ENCODE data around the gene STMND1. TPM values are rescaled to one million over a fixed set of nuclear protein-coding genes. Genes with fewer than 3 reads are reported as not detected.

Gene STMND1
- under 1 TPM in 1 of 2 donors, not detected in 1; 0.18 TPM for total RNA-seq
- polyA plus RNA-seq (2013, experiment 1 of 2): not detected
- not detected for polyA plus RNA-seq (2013, experiment 2 of 2)
- long read RNA-seq, experiment 1: 0 reads
- long read RNA-seq, experiment 2, partial matches to known transcripts: 0 of 2 reads
- long read RNA-seq, experiment 2, other reads (novel, unspliced or antisense): 0 of 2 reads
- long read RNA-seq, experiment 3: 0 reads
- long read RNA-seq, experiment 4: 0 reads

DNA sequence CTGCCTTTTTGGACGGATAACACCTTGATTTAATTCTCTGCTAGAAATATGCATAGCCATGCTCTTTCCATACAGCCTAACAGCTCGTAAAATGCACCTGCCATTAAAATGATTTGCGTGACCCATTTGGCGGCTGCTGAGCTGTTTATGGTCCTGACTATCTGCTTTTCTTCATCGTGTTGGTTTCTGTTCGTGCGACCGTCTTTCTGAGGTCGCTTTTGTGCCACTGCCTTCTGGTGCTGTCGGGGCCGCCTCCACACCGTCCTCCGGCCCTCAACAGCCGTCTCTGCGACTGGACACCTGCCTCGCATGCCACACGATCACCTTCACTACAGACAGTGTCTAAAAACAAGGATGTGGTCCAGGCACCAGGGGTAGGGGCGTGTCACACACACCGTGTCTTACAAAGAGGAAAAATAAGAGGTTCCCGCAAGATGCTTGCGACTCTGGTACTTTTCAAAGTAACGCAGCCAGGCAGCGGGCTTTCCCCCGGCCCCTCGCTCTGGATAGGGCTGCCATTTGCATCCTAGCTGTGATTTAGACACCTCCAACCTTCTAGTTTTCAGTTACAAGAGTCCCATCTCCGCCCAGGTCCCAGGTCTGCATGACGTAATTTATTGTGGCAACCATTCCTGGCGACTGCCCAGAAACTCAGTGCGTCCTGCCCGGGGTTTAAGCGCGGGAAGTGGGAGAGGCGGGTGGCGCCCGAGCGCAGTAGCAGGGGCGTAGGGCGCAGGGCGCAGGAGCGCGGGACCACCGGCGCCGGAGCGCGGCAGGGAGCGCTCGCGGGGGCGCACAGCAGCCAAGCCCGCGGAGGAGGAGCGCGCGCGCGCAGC lies at the start of gene STMND1:
STMND1 (plus strand) TSS at position 629 of the 836 bp plus-strand sequence. CDS start 208 bp downstream, outside the sequence.
- peak within 1 kb of the TSS; percentile 56 for H3K9ac ChIP-seq (ENCODE audit: extremely low read depth, low read length, poor library complexity, severe bottlenecking)
- DNase-seq: peak; percentile 83
- no peak within 1 kb of the TSS for H3K27ac ChIP-seq (ENCODE audit: low read depth, low read length)
- H3K4me3 ChIP-seq (ENCODE audit: low read length): peak within 1 kb of the TSS; percentile 82
- no peaks in the 10 kb centered on the region for H3K9me3 ChIP-seq (ENCODE audit: control insufficient read depth, low read length)
- H3K27me3 ChIP-seq (ENCODE audit: control insufficient read depth, insufficient read depth, low read length, poor library complexity, severe bottlenecking): peaks cover 33% of the 10 kb centered on the region
- no peaks in the 10 kb centered on the region for H3K36me3 Mint-ChIP-seq (ENCODE audit: low read depth)
- TF ChIP-seq, protein P1, sequence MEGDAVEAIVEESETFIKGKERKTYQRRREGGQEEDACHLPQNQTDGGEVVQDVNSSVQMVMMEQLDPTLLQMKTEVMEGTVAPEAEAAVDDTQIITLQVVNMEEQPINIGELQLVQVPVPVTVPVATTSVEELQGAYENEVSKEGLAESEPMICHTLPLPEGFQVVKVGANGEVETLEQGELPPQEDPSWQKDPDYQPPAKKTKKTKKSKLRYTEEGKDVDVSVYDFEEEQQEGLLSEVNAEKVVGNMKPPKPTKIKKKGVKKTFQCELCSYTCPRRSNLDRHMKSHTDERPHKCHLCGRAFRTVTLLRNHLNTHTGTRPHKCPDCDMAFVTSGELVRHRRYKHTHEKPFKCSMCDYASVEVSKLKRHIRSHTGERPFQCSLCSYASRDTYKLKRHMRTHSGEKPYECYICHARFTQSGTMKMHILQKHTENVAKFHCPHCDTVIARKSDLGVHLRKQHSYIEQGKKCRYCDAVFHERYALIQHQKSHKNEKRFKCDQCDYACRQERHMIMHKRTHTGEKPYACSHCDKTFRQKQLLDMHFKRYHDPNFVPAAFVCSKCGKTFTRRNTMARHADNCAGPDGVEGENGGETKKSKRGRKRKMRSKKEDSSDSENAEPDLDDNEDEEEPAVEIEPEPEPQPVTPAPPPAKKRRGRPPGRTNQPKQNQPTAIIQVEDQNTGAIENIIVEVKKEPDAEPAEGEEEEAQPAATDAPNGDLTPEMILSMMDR (conservative IDR thresholded peaks at IDR 0.05): no peak
- WGBS, 2 experiments (ENCODE audit: insufficient coverage in 1 of 2, insufficient read length in 1 of 2): 11 to 13% methylated on average over 34 to 57 of the region's 57 CpGs
- H3K27me3 Mint-ChIP-seq (ENCODE audit: insufficient read depth): peaks cover 49% of the 10 kb centered on the region
- peaks cover 8% of the 10 kb centered on the region for H3K4me1 ChIP-seq (ENCODE audit: control insufficient read depth, insufficient read depth, low read length)
- H3K27ac Mint-ChIP-seq: peak within 1 kb of the TSS; percentile 40
- no peaks in the 10 kb centered on the region for H3K36me3 ChIP-seq (ENCODE audit: control insufficient read depth, insufficient read depth, low read length)
- peaks cover 14% of the 10 kb centered on the region for H3K4me1 Mint-ChIP-seq
- H3K9me3 Mint-ChIP-seq: no peaks in the 10 kb centered on the region
- peak within 1 kb of the TSS; percentile 64 for H3K4me3 Mint-ChIP-seq

DNA sequence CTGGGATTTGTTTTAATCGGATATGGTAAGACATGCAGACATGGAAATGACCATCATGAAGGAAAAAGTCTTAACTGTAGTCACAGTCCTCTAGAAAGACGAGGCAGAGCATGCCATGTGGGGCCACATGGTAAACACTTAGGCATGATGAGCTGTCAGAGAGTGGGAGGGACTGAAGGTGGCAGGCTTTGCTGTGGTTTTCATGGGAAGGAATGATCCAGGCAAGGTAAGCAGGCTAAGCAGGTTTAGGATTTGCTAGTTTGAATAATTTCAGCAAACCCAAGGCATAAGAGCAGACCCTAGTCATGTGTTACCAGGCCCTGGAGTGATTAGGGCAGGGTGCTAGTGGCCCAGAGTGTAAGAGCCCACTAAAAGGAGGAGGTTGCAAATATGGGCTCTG lies 47.2 kb upstream of the STMND1 start:
- Histone ChIP-seq H3K4me3 (ENCODE audit: low read length) (no peak overlapping the region), H3K27me3 (ENCODE audit: control insufficient read depth, insufficient read depth, low read length, poor library complexity, severe bottlenecking) (no peaks in the 10 kb centered on the region), H3K36me3 (ENCODE audit: control insufficient read depth, insufficient read depth, low read length) (no peaks in the 10 kb centered on the region), H3K9ac (ENCODE audit: extremely low read depth, low read length, poor library complexity, severe bottlenecking) (no peak overlapping the region), H3K9me3 (ENCODE audit: control insufficient read depth, low read length) (no peaks in the 10 kb centered on the region), H3K27ac (ENCODE audit: low read depth, low read length) (no peak overlapping the region), H3K4me1 (ENCODE audit: control insufficient read depth, insufficient read depth, low read length) (no peaks in the 10 kb centered on the region)
- Mint-ChIP-seq H3K27me3 (ENCODE audit: insufficient read depth) (no peaks in the 10 kb centered on the region), H3K27ac (no peak overlapping the region), H3K4me3 (no peak overlapping the region), H3K9me3 (no peaks in the 10 kb centered on the region), H3K36me3 (ENCODE audit: low read depth) (no peaks in the 10 kb centered on the region), H3K4me1 (no peaks in the 10 kb centered on the region)
- WGBS, 2 experiments (ENCODE audit: insufficient coverage in 1 of 2, insufficient read length in 1 of 2): 76 to 88% methylated on average over 2 of the region's 2 CpGs
- no peak for DNase-seq
- TF ChIP-seq, protein P1 (conservative IDR thresholded peaks at IDR 0.05): no peak

DNA sequence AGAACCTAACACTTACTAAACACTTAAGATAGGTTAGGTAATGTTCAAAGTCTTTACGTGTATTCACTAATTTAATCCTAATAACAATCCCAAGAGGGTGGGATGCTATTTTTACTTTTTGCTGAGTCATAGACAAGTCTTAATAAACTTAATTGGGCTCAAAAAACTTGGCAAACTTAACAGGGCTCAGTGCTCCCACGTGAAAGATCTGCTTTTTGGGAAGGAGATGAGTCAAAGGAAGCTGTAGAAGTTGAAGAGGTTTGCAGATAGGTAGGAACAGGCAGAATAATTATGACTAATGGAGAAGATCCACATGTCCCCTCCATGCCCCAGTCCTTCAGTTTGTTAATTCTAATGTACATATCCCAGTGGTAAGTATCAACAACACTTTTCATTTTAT lies 44.5 kb upstream of the STMND1 start:
- Histone ChIP-seq H3K27me3 (ENCODE audit: control insufficient read depth, insufficient read depth, low read length, poor library complexity, severe bottlenecking) (no peaks in the 10 kb centered on the region), H3K9ac (ENCODE audit: extremely low read depth, low read length, poor library complexity, severe bottlenecking) (no peak overlapping the region), H3K27ac (ENCODE audit: low read depth, low read length) (no peak overlapping the region), H3K4me3 (ENCODE audit: low read length) (no peak overlapping the region), H3K4me1 (ENCODE audit: control insufficient read depth, insufficient read depth, low read length) (no peaks in the 10 kb centered on the region), H3K9me3 (ENCODE audit: control insufficient read depth, low read length) (no peaks in the 10 kb centered on the region), H3K36me3 (ENCODE audit: control insufficient read depth, insufficient read depth, low read length) (no peaks in the 10 kb centered on the region)
- no peak overlapping the region for H3K4me3 Mint-ChIP-seq
- no peak for DNase-seq
- no peak overlapping the region for H3K27ac Mint-ChIP-seq
- H3K9me3 Mint-ChIP-seq: no peaks in the 10 kb centered on the region
- H3K4me1 Mint-ChIP-seq: no peaks in the 10 kb centered on the region
- TF ChIP-seq, protein P1 (conservative IDR thresholded peaks at IDR 0.05): no peak
- WGBS, 2 experiments (ENCODE audit: insufficient coverage in 1 of 2, insufficient read length in 1 of 2): 52 to 86% methylated on average over 1 of the region's 2 CpGs
- H3K27me3 Mint-ChIP-seq (ENCODE audit: insufficient read depth): no peaks in the 10 kb centered on the region
- H3K36me3 Mint-ChIP-seq (ENCODE audit: low read depth): no peaks in the 10 kb centered on the region
